HepG2 (cell line): ENCODE data around the gene LGALS1. TPM values are rescaled to one million over a fixed set of nuclear protein-coding genes. Genes with fewer than 3 reads are reported as not detected.
A peak's percentile ranks its signal among the peaks of the same experiment; 100 is the strongest.

Source experiments
- CBX2 ChIP-seq, 2 experiments: fragments of 200-600 bp in 1 of 2; sonication (generic); formaldehyde crosslinking in 1 of 2; IDR thresholded peaks; 2 replicates each; pipeline versions ENCODE4 v1.7.0 to v1.8.1; 2018 to 2022; ENCODE audit warnings: low read depth in 2 of 2, low read length in 1 of 2, mild to moderate bottlenecking in 1 of 2, missing genetic modification reagents in 1 of 2
- CCDC6 ChIP-seq: sonication (generic); formaldehyde crosslinking; IDR thresholded peaks from 2 replicates; pipeline ENCODE4 v1.8.1; 2022; ENCODE audit warnings: mild to moderate bottlenecking, missing genetic modification reagents, moderate library complexity
- HOMEZ ChIP-seq: IDR thresholded peaks from 2 replicates; pipeline ENCODE4 v1.6.1; 2016; ENCODE audit warnings: low read depth
- KAT2B ChIP-seq: fragments of 150-350 bp; IDR thresholded peaks from 2 replicates; pipeline ENCODE4 v1.6.1; 2014; ENCODE audit warnings: low read depth, low read length, borderline replicate concordance
- MLXIP ChIP-seq: sonication (generic); formaldehyde crosslinking; IDR thresholded peaks from 2 replicates; pipeline ENCODE4 v1.9.0; 2021; ENCODE audit warnings: missing genetic modification reagents, borderline replicate concordance
- NFIB ChIP-seq: sonication (generic); formaldehyde crosslinking; IDR thresholded peaks from 2 replicates; pipeline ENCODE4 v1.9.0; 2021; ENCODE audit warnings: missing genetic modification reagents, mild to moderate bottlenecking, borderline replicate concordance
- NONO ChIP-seq, 2 experiments: fragments of 450-650 bp in 1 of 2; sonication (generic) in 1 of 2; formaldehyde crosslinking in 1 of 2; IDR thresholded peaks in 1 of 2; conservative IDR thresholded peaks in 1 of 2; 2 replicates each; pipeline versions ENCODE4 v1.6.1 to v1.8.0; 2017 to 2022; ENCODE audit warnings: mild to moderate bottlenecking in 1 of 2, missing genetic modification reagents in 1 of 2, moderate library complexity in 1 of 2
- SSRP1 ChIP-seq: IDR thresholded peaks from 2 replicates; pipeline ENCODE4 v1.6.1; 2016; ENCODE audit warnings: control low read depth
- TEAD2 ChIP-seq: sonication (generic); formaldehyde crosslinking; IDR thresholded peaks from 2 replicates; pipeline ENCODE4 v1.9.0; 2021; ENCODE audit warnings: missing genetic modification reagents
- TEF ChIP-seq: sonication (generic); formaldehyde crosslinking; IDR thresholded peaks from 2 replicates; pipeline ENCODE4 v1.5.0; 2020; ENCODE audit warnings: missing genetic modification reagents
- ZFP37 ChIP-seq: sonication (generic); formaldehyde crosslinking; IDR thresholded peaks from 2 replicates; pipeline ENCODE4 v1.4.0; 2020; ENCODE audit warnings: missing genetic modification reagents, borderline replicate concordance
- ZNF275 ChIP-seq: sonication (generic); formaldehyde crosslinking; IDR thresholded peaks from 2 replicates; pipeline ENCODE4 v1.8.0; 2022; ENCODE audit warnings: missing genetic modification reagents, mild to moderate bottlenecking, inconsistent platforms, borderline replicate concordance
- ZNF558 ChIP-seq: sonication (generic); formaldehyde crosslinking; IDR thresholded peaks from 2 replicates; pipeline ENCODE4 v1.9.0; 2022; ENCODE audit warnings: mild to moderate bottlenecking, missing genetic modification reagents, borderline replicate concordance
- ZNF800 ChIP-seq: sonication (generic); formaldehyde crosslinking; IDR thresholded peaks from 2 replicates; pipeline ENCODE4 v1.4.0; 2020; ENCODE audit warnings: missing genetic modification reagents
- polyA plus RNA-seq, 8 experiments: library from polyadenylated mRNA; depleted of rRNA in 3 of 8; stranded (reverse) in 7 of 8; unstranded in 1 of 8; fragments of >200 nt; fragmentation: Illumina TruSeq in 4 of 8; extraction: Trizol in 4 of 8; gene quantifications; 2 replicates each; pipeline versions ENCODE4 v1.2.1 to v1.2.3, GENCODE V29; 2011 to 2016; ENCODE audit warnings: low read depth in 4 of 8, missing spikeins in 1 of 8, mixed read lengths in 1 of 8; ENCODE audit not compliant: insufficient read depth in 1 of 8
- total RNA-seq, 5 experiments: library from RNA; depleted of rRNA; stranded (reverse); fragments of >200 nt; fragmentation: Illumina TruSeq; extraction: Trizol; gene quantifications; 2 replicates each; pipeline ENCODE4 v1.2.3, GENCODE V29; 2016; ENCODE audit warnings: low read depth in 1 of 5

The LGALS1 gene
- total and polyA plus RNA-seq, 2 of the 13 experiments (the other 11 are each of a cell fraction or from before 2014, with no cell fraction given), result 103 to 858 TPM

GRCh38 chr22:37674951-37675929, at the start of gene LGALS1 (continued):
- TF ChIP-seq MLXIP (no peak), ZNF558 (CRISPR knock-in tag) (no peak), ZFP37 (no peak), TEAD2 (CRISPR knock-in tag) (no peak), SSRP1 (CRISPR knock-in tag) (0 out of 2 replicates have a peak, but pooled peaks have one; percentile 35), ZNF800 (CRISPR knock-in tag) (0 out of 2 replicates have a peak, but pooled peaks have one; percentile 40), KAT2B (no peak), ZNF275 (CRISPR knock-in tag) (no peak), NFIB (CRISPR knock-in tag) (no peak), NONO (IDR thresholded peaks at IDR 0.05) (no peak), NONO (CRISPR knock-in tag; conservative IDR thresholded peaks at IDR 0.05) (0 out of 2 replicates have a peak, but pooled peaks have one; percentile 54), TEF (no peak), HOMEZ (CRISPR knock-in tag) (no peak), CBX2 (IDR thresholded peaks at IDR 0.05; ENCODE audit: low read depth, low read length) (no peak), CBX2 (CRISPR knock-in tag; IDR thresholded peaks at IDR 0.05; ENCODE audit: low read depth) (no peak), CCDC6 (CRISPR knock-in tag) (no peak)
